HepG2 (cell line): ENCODE results near the gene CD4. TPM values are rescaled to one million over a fixed set of nuclear protein-coding genes. Genes with fewer than 3 reads are reported as not detected.

Source experiments
- FOXA3 ChIP-seq: IDR thresholded peaks from 2 replicates; pipeline ENCODE4 v1.6.1; 2016; ENCODE audit warnings: missing genetic modification reagents, missing compliant biosample characterization
- FOXO4 ChIP-seq: sonication (generic); formaldehyde crosslinking; conservative IDR thresholded peaks from 2 replicates; pipeline ENCODE4 v1.8.1; 2023; ENCODE audit warnings: missing genetic modification reagents
- GTF2F1 ChIP-seq: fragments of 150-350 bp; IDR thresholded peaks from 2 replicates; pipeline ENCODE4 v1.6.1; 2014; ENCODE audit warnings: low read length
- HHEX ChIP-seq: IDR thresholded peaks from 2 replicates; pipeline ENCODE4 v1.6.1; 2016; ENCODE audit warnings: control low read depth
- HOXA9 ChIP-seq: sonication (generic); formaldehyde crosslinking; IDR thresholded peaks from 2 replicates; pipeline ENCODE4 v1.8.1; 2022; ENCODE audit warnings: missing genetic modification reagents, mild to moderate bottlenecking, moderate library complexity, borderline replicate concordance
- KAT8 ChIP-seq: IDR thresholded peaks from 2 replicates; pipeline ENCODE4 v1.6.1; 2016; ENCODE audit warnings: missing genetic modification reagents, missing compliant biosample characterization
- POLR2AphosphoS2 ChIP-seq: IDR thresholded peaks from 2 replicates; pipeline ENCODE4 v1.6.1; 2011; ENCODE audit warnings: low read depth, low read length, improper control_type of control experiment
- SAP130 ChIP-seq: IDR thresholded peaks from 2 replicates; pipeline ENCODE4 v1.6.1; 2016; ENCODE audit warnings: low read depth
- SIN3A ChIP-seq: IDR thresholded peaks from 2 replicates; pipeline ENCODE4 v1.6.1; 2011; ENCODE audit warnings: low read depth, mild to moderate bottlenecking, control low read depth, low read length, borderline replicate concordance
- SKI ChIP-seq: fragments of 450-650 bp; IDR thresholded peaks from one replicate; pipeline ENCODE4 v1.6.1; 2018; ENCODE audit warnings: mild to moderate bottlenecking; ENCODE audit not compliant: partially characterized antibody
- U2AF1 ChIP-seq: fragments of 200-400 bp; formaldehyde crosslinking; optimal IDR thresholded peaks from 2 replicates; pipeline ENCODE3; 2017; ENCODE audit warnings: mild to moderate bottlenecking, low read depth, low read length
- ZBTB20 ChIP-seq: sonication (generic); formaldehyde crosslinking; IDR thresholded peaks from 2 replicates; pipeline ENCODE4 v1.8.1; 2023; ENCODE audit warnings: missing genetic modification reagents, low read depth, mild to moderate bottlenecking, borderline replicate concordance
- ZNF225 ChIP-seq: sonication (generic); formaldehyde crosslinking; IDR thresholded peaks from 2 replicates; pipeline ENCODE4 v1.4.0; 2020; ENCODE audit warnings: mild to moderate bottlenecking, missing genetic modification reagents
- ZNF275 ChIP-seq: sonication (generic); formaldehyde crosslinking; IDR thresholded peaks from 2 replicates; pipeline ENCODE4 v1.8.0; 2022; ENCODE audit warnings: missing genetic modification reagents, mild to moderate bottlenecking, inconsistent platforms, borderline replicate concordance
- ZNF343 ChIP-seq: sonication (generic); formaldehyde crosslinking; IDR thresholded peaks from 2 replicates; pipeline ENCODE4 v1.4.0; 2020; ENCODE audit warnings: mild to moderate bottlenecking, missing genetic modification reagents
- ZNF430 ChIP-seq: sonication (generic); formaldehyde crosslinking; IDR thresholded peaks from 2 replicates; pipeline ENCODE4 v1.9.0; 2021; ENCODE audit warnings: mild to moderate bottlenecking, missing genetic modification reagents
- ZNF609 ChIP-seq: sonication (generic); formaldehyde crosslinking; IDR thresholded peaks from 2 replicates; pipeline ENCODE4 v1.4.0; 2020; ENCODE audit warnings: mild to moderate bottlenecking, missing genetic modification reagents, borderline replicate concordance
- ZNF639 ChIP-seq: conservative IDR thresholded peaks from 2 replicates; pipeline ENCODE4 v1.6.1; 2018; ENCODE audit warnings: missing genetic modification reagents
- ZNF788 ChIP-seq: sonication (generic); formaldehyde crosslinking; IDR thresholded peaks from 2 replicates; pipeline ENCODE4 v1.5.0; 2020; ENCODE audit warnings: mild to moderate bottlenecking, missing genetic modification reagents, borderline replicate concordance
- ZSCAN20 ChIP-seq: sonication (generic); formaldehyde crosslinking; IDR thresholded peaks from 2 replicates; pipeline ENCODE4 v1.4.0; 2020; ENCODE audit warnings: missing genetic modification reagents, mild to moderate bottlenecking, borderline replicate concordance
- polyA plus RNA-seq, 8 experiments: library from polyadenylated mRNA; depleted of rRNA in 3 of 8; stranded (reverse) in 7 of 8; unstranded in 1 of 8; fragments of >200 nt; fragmentation: Illumina TruSeq in 4 of 8; extraction: Trizol in 4 of 8; gene quantifications; 2 replicates each; pipeline versions ENCODE4 v1.2.1 to v1.2.3, GENCODE V29; 2011 to 2016; ENCODE audit warnings: low read depth in 4 of 8, missing spikeins in 1 of 8, mixed read lengths in 1 of 8; ENCODE audit not compliant: insufficient read depth in 1 of 8
- total RNA-seq, 5 experiments: library from RNA; depleted of rRNA; stranded (reverse); fragments of >200 nt; fragmentation: Illumina TruSeq; extraction: Trizol; gene quantifications; 2 replicates each; pipeline ENCODE4 v1.2.3, GENCODE V29; 2016; ENCODE audit warnings: low read depth in 1 of 5

The CD4 gene
- total and polyA plus RNA-seq, 2 of the 13 experiments (the other 11 are each of a cell fraction or from before 2014, with no cell fraction given), result 0.07 to 0.95 TPM

- TF ChIP-seq ZNF275 (CRISPR knock-in tag) (0 out of 2 replicates have a peak, but pooled peaks have one; percentile 68), FOXA3 (no peak; the same call in 1 of the 2 replicates), ZNF343 (CRISPR knock-in tag) (no peak), ZNF609 (CRISPR knock-in tag) (peak; percentile 26; the same call in 1 of the 2 replicates), SAP130 (CRISPR knock-in tag) (peak; percentile 84), POLR2AphosphoS2 (no peak), SIN3A (peak; percentile 40; the same call in 1 of the 2 replicates), HOXA9 (no peak), HHEX (CRISPR knock-in tag) (no peak), KAT8 (CRISPR knock-in tag) (peak; percentile 34; the same call in 1 of the 2 replicates), ZNF225 (CRISPR knock-in tag) (peak; percentile 36; the same call in 1 of the 2 replicates), ZNF788 (CRISPR knock-in tag) (peak; percentile 50; the same call in 1 of the 2 replicates), ZSCAN20 (CRISPR knock-in tag) (no peak), ZBTB20 (CRISPR knock-in tag) (no peak), ZNF639 (CRISPR knock-in tag) (no peak), FOXO4 (CRISPR knock-in tag) (no peak), U2AF1 (no peak), GTF2F1 (no peak), SKI (no peak), ZNF430 (CRISPR knock-in tag) (no peak)
Observed at GRCh38 chr12:6767353-6768319, 21.7 kb upstream of the CD4 start (continued).
